H1 (cell line): ENCODE measurements around the gene ARHGAP15. TPM values are rescaled to one million over a fixed set of nuclear protein-coding genes. Genes with fewer than 3 reads are reported as not detected.

Experiments used
- CTCF ChIA-PET: fragments of 300-600 bp; sonication (Branson Sonifier 250); formaldehyde crosslinking; loops from one replicate; lab custom pipeline; 2021; ENCODE audit not compliant: partially characterized antibody; lab: Charles Lee
- POLR2A ChIA-PET: fragments of 300-600 bp; sonication (Branson Sonifier 250); formaldehyde crosslinking; loops from one replicate; lab custom pipeline; 2021; ENCODE audit warnings: inconsistent platforms; ENCODE audit not compliant: partially characterized antibody; lab: Charles Lee
- DNase-seq, 2 experiments: peaks; one replicate each; pipeline versions ENCODE4 v3.0.0 to v3.0.0-alpha.2; 2010 to 2022; ENCODE audit warnings: low spot score in 2 of 2, low read depth in 1 of 2, mixed read lengths in 1 of 2
- FAIRE-seq: peaks from 2 replicates; lab custom pipeline; 2011; peaks lifted over from hg19 to GRCh38; lab: Jason Lieb, UNC
- H2AFZ ChIP-seq: 2 replicates; pipeline ENCODE4 v1.8.1; 2012; ENCODE audit warnings: low read length, inconsistent platforms
- H2AK5ac ChIP-seq: 2 replicates; pipeline ENCODE4 v1.6.1; 2013; ENCODE audit warnings: low read depth, low read length
- H2BK120ac ChIP-seq: replicated peaks from 2 replicates; pipeline ENCODE3; 2013; ENCODE audit warnings: low read depth, low read length, inconsistent platforms
- H2BK12ac ChIP-seq: 2 replicates; pipeline ENCODE4 v1.6.1; 2013; ENCODE audit warnings: low read depth, low read length
- H2BK15ac ChIP-seq: 2 replicates; pipeline ENCODE4 v1.6.1; 2013; ENCODE audit warnings: low read length
- H2BK20ac ChIP-seq: 2 replicates; pipeline ENCODE4 v1.6.1; 2013; ENCODE audit warnings: low read length
- H2BK5ac ChIP-seq: 2 replicates; pipeline ENCODE4 v1.6.1; 2013; ENCODE audit warnings: low read depth, low read length
- H3K14ac ChIP-seq: 2 replicates; pipeline ENCODE4 v1.6.1; 2013; ENCODE audit warnings: inconsistent platforms; ENCODE audit not compliant: insufficient read length
- H3K18ac ChIP-seq: 2 replicates; pipeline ENCODE4 v1.6.1; 2013; ENCODE audit warnings: low read length; ENCODE audit errors: extremely low read depth
- H3K23ac ChIP-seq: 2 replicates; pipeline ENCODE4 v1.6.1; 2013; ENCODE audit warnings: inconsistent platforms; ENCODE audit not compliant: insufficient read length
- H3K23me2 ChIP-seq: 2 replicates; pipeline ENCODE4 v1.6.1; 2013; ENCODE audit warnings: low read depth, low read length
- H3K27ac ChIP-seq: 2 replicates; pipeline ENCODE4 v1.6.1; 2011; ENCODE audit warnings: low read depth, low read length, inconsistent platforms
- H3K27me3 ChIP-seq, 4 experiments: replicated peaks in 1 of 4; 1 replicate in 1 of 4; 2 replicates in 3 of 4; pipeline versions ENCODE4 v1.6.1 to v1.8.1; 2011 to 2013; ENCODE audit warnings: low read length in 3 of 4, mild to moderate bottlenecking in 3 of 4, inconsistent platforms in 2 of 4, mixed read lengths in 2 of 4, moderate library complexity in 1 of 4; ENCODE audit not compliant: control insufficient read depth in 3 of 4, insufficient read depth in 3 of 4; ENCODE audit errors: extremely low read depth in 1 of 4
- H3K36me3 ChIP-seq, 4 experiments: 2 replicates each; pipeline versions ENCODE4 v1.6.1 to v1.8.1; 2011 to 2013; ENCODE audit warnings: mild to moderate bottlenecking in 4 of 4, low read length in 3 of 4, moderate library complexity in 2 of 4, control low read depth in 1 of 4, inconsistent platforms in 1 of 4; ENCODE audit not compliant: insufficient read depth in 4 of 4, control insufficient read depth in 2 of 4
- H3K4ac ChIP-seq: replicated peaks from 2 replicates; pipeline ENCODE3; 2013; ENCODE audit warnings: low read length, low read depth, mixed read lengths, inconsistent platforms; ENCODE audit not compliant: insufficient read length
- H3K4me1 ChIP-seq, 4 experiments: replicated peaks in 1 of 4; 1 replicate in 1 of 4; 2 replicates in 3 of 4; pipeline versions ENCODE4 v1.6.1 to v1.8.1; 2011 to 2013; ENCODE audit warnings: low read length in 3 of 4, inconsistent platforms in 2 of 4, mixed read lengths in 1 of 4; ENCODE audit not compliant: insufficient read depth in 4 of 4, control insufficient read depth in 3 of 4
- H3K4me2 ChIP-seq, 2 experiments: 2 replicates each; pipeline versions ENCODE4 v1.6.1 to v1.8.1; 2011 to 2013; ENCODE audit warnings: low read depth in 2 of 2, low read length in 2 of 2, control low read depth in 1 of 2, inconsistent platforms in 1 of 2, mild to moderate bottlenecking in 1 of 2; ENCODE audit not compliant: insufficient read depth in 1 of 2
- H3K4me3 ChIP-seq, 4 experiments: fragments of 200-600, 300-600 bp in 1 of 4; sonication (generic), shearing (Covaris generic), sonication (Bioruptor Twin) in 1 of 4; 2 replicates each; pipeline versions ENCODE4 v1.5.1 to v1.8.1; 2011 to 2016; ENCODE audit warnings: low read length in 4 of 4, low read depth in 3 of 4, control low read depth in 2 of 4, inconsistent platforms in 2 of 4, mild to moderate bottlenecking in 2 of 4, mixed read lengths in 1 of 4, moderate library complexity in 1 of 4; ENCODE audit not compliant: insufficient read depth in 2 of 4; ENCODE audit errors: extremely low read depth in 1 of 4
- H3K56ac ChIP-seq: replicated peaks from 2 replicates; pipeline ENCODE3; 2013; ENCODE audit warnings: low read depth, mild to moderate bottlenecking, mixed read lengths, low read length, inconsistent platforms; ENCODE audit not compliant: insufficient read length
- H3K79me1 ChIP-seq: 2 replicates; pipeline ENCODE4 v1.6.1; 2013; ENCODE audit warnings: low read depth, low read length, control low read depth
- H3K79me2 ChIP-seq, 2 experiments: 2 replicates each; pipeline versions ENCODE4 v1.6.1 to v1.8.1; 2012 to 2013; ENCODE audit warnings: low read length in 2 of 2, mild to moderate bottlenecking in 2 of 2, inconsistent platforms in 1 of 2; ENCODE audit not compliant: insufficient read depth in 2 of 2, control insufficient read depth in 1 of 2
- H3K9ac ChIP-seq, 4 experiments: replicated peaks in 1 of 4; 1 replicate in 1 of 4; 2 replicates in 3 of 4; pipeline versions ENCODE4 v1.6.1 to v1.8.1; 2011 to 2013; ENCODE audit warnings: low read depth in 3 of 4, low read length in 3 of 4, control low read depth in 2 of 4, mild to moderate bottlenecking in 2 of 4, moderate library complexity in 2 of 4, inconsistent platforms in 1 of 4; ENCODE audit errors: extremely low read depth in 1 of 4
- H3K9me3 ChIP-seq, 2 experiments: 2 replicates each; pipeline versions ENCODE4 v1.6.1 to v1.8.1; 2012 to 2013; ENCODE audit warnings: mild to moderate bottlenecking in 2 of 2, moderate library complexity in 2 of 2, control low read depth in 1 of 2, inconsistent platforms in 1 of 2, low read depth in 1 of 2, low read length in 1 of 2, mixed read lengths in 1 of 2; ENCODE audit not compliant: insufficient read depth in 2 of 2
- H4K20me1 ChIP-seq, 2 experiments: replicated peaks in 1 of 2; 2 replicates each; pipeline versions ENCODE3 to v1.8.1; 2011 to 2013; ENCODE audit warnings: inconsistent platforms in 2 of 2, low read length in 2 of 2, mild to moderate bottlenecking in 1 of 2; ENCODE audit not compliant: insufficient read depth in 2 of 2, control insufficient read depth in 1 of 2
- H4K5ac ChIP-seq: 2 replicates; pipeline ENCODE4 v1.6.1; 2013; ENCODE audit warnings: low read length, low read depth, mixed read lengths, inconsistent platforms; ENCODE audit not compliant: insufficient read length
- H4K8ac ChIP-seq: 2 replicates; pipeline ENCODE4 v1.8.0; 2013; ENCODE audit warnings: mild to moderate bottlenecking, moderate library complexity, low read length, inconsistent platforms; ENCODE audit not compliant: insufficient read depth; ENCODE audit errors: extremely low read depth
- H4K91ac ChIP-seq: replicated peaks from 2 replicates; pipeline ENCODE3; 2013; ENCODE audit warnings: low read length, mixed read lengths, inconsistent platforms; ENCODE audit not compliant: insufficient read length
- RFX5 ChIP-seq: IDR thresholded peaks from 2 replicates; pipeline ENCODE4 v1.6.1; 2011; ENCODE audit warnings: low read depth, low read length, improper control_type of control experiment, borderline replicate concordance
- RXRA ChIP-seq: IDR thresholded peaks from 2 replicates; pipeline ENCODE4 v1.6.1; 2011; ENCODE audit warnings: low read depth, mild to moderate bottlenecking, low read length, moderate library complexity; ENCODE audit not compliant: insufficient read depth
- SIRT6 ChIP-seq: IDR thresholded peaks from one replicate; pipeline ENCODE4 v1.7.1; 2012; ENCODE audit warnings: low read length, inconsistent platforms
- SRF ChIP-seq: IDR thresholded peaks from 2 replicates; pipeline ENCODE4 v1.6.1; 2011; ENCODE audit warnings: mild to moderate bottlenecking, low read depth, low read length, moderate library complexity
- polyA plus RNA-seq, 7 experiments: library from polyadenylated mRNA; depleted of rRNA in 3 of 7; stranded (reverse) in 5 of 7; unstranded in 2 of 7; fragments of >200 nt in 5 of 7; fragments of 200-250 nt in 2 of 7; gene quantifications; 1 replicate in 5 of 7; 2 replicates in 1 of 7; 4 replicates in 1 of 7; pipeline versions ENCODE4 v1.2.1 to v1.2.3, GENCODE V29; 2011 to 2013; ENCODE audit warnings: missing spikeins in 2 of 7, mixed read lengths in 2 of 7
- total RNA-seq: library from RNA; stranded (reverse); fragmentation: NEBNext Ultra II Directional; extraction: Animal tissue kit (Norgen Biotek cat#: 25700); gene quantifications from 2 replicates; pipeline ENCODE4 v1.2.1, GENCODE V29; 2021
- TF ChIP-seq, protein P1 (sequence below): IDR thresholded peaks from 2 replicates; pipeline ENCODE4 v1.6.1; 2012; ENCODE audit warnings: inconsistent platforms

ARHGAP15 gene
- total and polyA plus RNA-seq, 2 of the 8 experiments (the other 6 are each of a cell fraction or from before 2014, with no cell fraction given) = not detected

DNA sequence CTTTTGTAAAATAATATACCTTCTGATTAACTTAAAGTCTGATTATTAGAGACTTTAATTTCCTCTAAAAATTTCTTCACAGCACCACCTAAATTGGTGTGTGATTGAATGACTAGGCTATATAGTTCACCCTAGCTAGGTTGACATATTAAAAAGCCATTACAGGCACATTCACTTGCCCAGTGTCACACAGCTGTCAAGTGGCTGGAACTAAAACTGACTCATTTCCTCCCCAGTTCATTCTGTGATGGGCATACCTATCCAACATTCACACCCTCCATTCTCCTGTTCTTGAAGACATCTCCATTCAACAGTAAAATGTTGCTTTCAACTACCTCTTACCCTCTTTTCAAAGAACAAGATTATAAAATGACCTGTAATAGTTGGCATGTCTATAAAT lies 334.5 kb downstream of the ARHGAP15 start:
- FAIRE-seq (no peak), DNase-seq (no peak)
- Histone ChIP-seq H3K14ac (no peak overlapping the region), H4K91ac (no peak overlapping the region), H2BK5ac (no peak overlapping the region), H4K20me1 (no peaks in the 10 kb centered on the region), H3K4me2 (no peak overlapping the region), H2BK20ac (no peak overlapping the region), H3K23ac (no peak overlapping the region), H3K4me1 (no peaks in the 10 kb centered on the region), H3K4me3 (no peak overlapping the region), H3K4ac (no peak overlapping the region), H2BK15ac (no peak overlapping the region), H3K79me2 (no peaks in the 10 kb centered on the region), H4K5ac (no peak overlapping the region), H2BK120ac (no peak overlapping the region), H3K27me3 (no peaks in the 10 kb centered on the region), H3K9me3 (no peaks in the 10 kb centered on the region), H3K56ac (no peak overlapping the region), H4K8ac (no peak overlapping the region), H3K36me3 (no peaks in the 10 kb centered on the region), H2AK5ac (no peak overlapping the region), H2AFZ (no peak overlapping the region), H2BK12ac (no peak overlapping the region), H3K23me2 (no peaks in the 10 kb centered on the region), H3K18ac (no peak overlapping the region), H3K79me1 (no peaks in the 10 kb centered on the region), H3K9ac (no peak overlapping the region), H3K27ac (no peak overlapping the region)
- TF ChIP-seq SRF = no peak
- TF ChIP-seq, protein P1, sequence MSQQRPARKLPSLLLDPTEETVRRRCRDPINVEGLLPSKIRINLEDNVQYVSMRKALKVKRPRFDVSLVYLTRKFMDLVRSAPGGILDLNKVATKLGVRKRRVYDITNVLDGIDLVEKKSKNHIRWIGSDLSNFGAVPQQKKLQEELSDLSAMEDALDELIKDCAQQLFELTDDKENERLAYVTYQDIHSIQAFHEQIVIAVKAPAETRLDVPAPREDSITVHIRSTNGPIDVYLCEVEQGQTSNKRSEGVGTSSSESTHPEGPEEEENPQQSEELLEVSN = no peak
- TF ChIP-seq SIRT6 = no peak
- TF ChIP-seq RXRA = no peak
- no peak for TF ChIP-seq RFX5
- POLR2A ChIA-PET = no interaction called here
- CTCF ChIA-PET = interaction anchor here (1.1 kb wide), 1 partner anchor 8 kb away, joined by 4 read pairs; no protein-coding TSS in a partner anchor
